ENCODE measurements around the gene CNIH2. TPM values are rescaled to one million over a fixed set of nuclear protein-coding genes. Genes with fewer than 3 reads are reported as not detected.

The CNIH2 gene
- polyA plus RNA-seq, 4 donors: 3.3 to 4.9 (median 4.2) TPM

GRCh38 chr11:66258473-66258893, 19.5 kb upstream of the CNIH2 start:
- DNase-seq (ENCODE audit: low read depth in 4 of 4, low spot score in 2 of 4): no peak

- no peak for DNase-seq (ENCODE audit: low read depth in 4 of 4, low spot score in 2 of 4)
Observed at GRCh38 chr11:66259225-66259624, 18.8 kb upstream of the CNIH2 start.

GRCh38 chr11:66259956-66260355, 18.0 kb upstream of the CNIH2 start:
- DNase-seq (ENCODE audit: low read depth in 4 of 4, low spot score in 2 of 4): no peak

GRCh38 chr11:66261578-66261977, 16.4 kb upstream of the CNIH2 start:
- no peak for DNase-seq (ENCODE audit: low read depth in 4 of 4, low spot score in 2 of 4)

GRCh38 chr11:66262191-66262590, 15.8 kb upstream of the CNIH2 start:
- DNase-seq (ENCODE audit: low read depth in 4 of 4, low spot score in 2 of 4): no peak

GRCh38 chr11:66262696-66263095, 15.3 kb upstream of the CNIH2 start:
- no peak for DNase-seq (ENCODE audit: low read depth in 4 of 4, low spot score in 2 of 4)

GRCh38 chr11:66263231-66263630, 14.7 kb upstream of the CNIH2 start:
- DNase-seq (ENCODE audit: low read depth in 4 of 4, low spot score in 2 of 4): no peak

- no peak for DNase-seq (ENCODE audit: low read depth in 4 of 4, low spot score in 2 of 4)
Observed at GRCh38 chr11:66263785-66264184, 14.2 kb upstream of the CNIH2 start.

- no peak for DNase-seq (ENCODE audit: low read depth in 4 of 4, low spot score in 2 of 4)
Observed at GRCh38 chr11:66264383-66264782, 13.6 kb upstream of the CNIH2 start.

- no peak for DNase-seq (ENCODE audit: low read depth in 4 of 4, low spot score in 2 of 4)
Observed at GRCh38 chr11:66264914-66265313, 13.1 kb upstream of the CNIH2 start.

GRCh38 chr11:66265531-66266377, 12.2 kb upstream of the CNIH2 start:
- DNase-seq (ENCODE audit: low read depth in 4 of 4, low spot score in 2 of 4): no peak

- DNase-seq (ENCODE audit: low read depth in 4 of 4, low spot score in 2 of 4): no peak
Observed at GRCh38 chr11:66266378-66267038, 11.5 kb upstream of the CNIH2 start.

GRCh38 chr11:66267039-66267378, 11.0 kb upstream of the CNIH2 start:
- DNase-seq (ENCODE audit: low read depth in 4 of 4, low spot score in 2 of 4): no peak

- peak; percentile 78 to 83 (median 78) for DNase-seq (ENCODE audit: low read depth in 4 of 4, low spot score in 2 of 4)
Observed at GRCh38 chr11:66267379-66268243, 10.4 kb upstream of the CNIH2 start.

GRCh38 chr11:66268244-66268951, 9.6 kb upstream of the CNIH2 start, which contains the start of gene RAB1B:
Gene RAB1B (plus strand): TSS chr11:66268639. CDS start chr11:66268680, 41 bp downstream.
- peak; percentile 99 for DNase-seq (ENCODE audit: low read depth in 4 of 4, low spot score in 2 of 4)

- DNase-seq (ENCODE audit: low read depth in 4 of 4, low spot score in 2 of 4): no peak
Observed at GRCh38 chr11:66268952-66269905, 8.7 kb upstream of the CNIH2 start.

GRCh38 chr11:66271816-66272215, 6.2 kb upstream of the CNIH2 start:
- no peak for DNase-seq (ENCODE audit: low read depth in 4 of 4, low spot score in 2 of 4)

- no peak for DNase-seq (ENCODE audit: low read depth in 4 of 4, low spot score in 2 of 4)
Observed at GRCh38 chr11:66272596-66272995, 5.4 kb upstream of the CNIH2 start.

GRCh38 chr11:66274219-66274618, 3.8 kb upstream of the CNIH2 start:
- DNase-seq (ENCODE audit: low read depth in 4 of 4, low spot score in 2 of 4): no peak

All from left renal cortex interstitium (tissue), 4 donors.